ENCODE results near the gene GPR37. TPM values are rescaled to one million over a fixed set of nuclear protein-coding genes. Genes with fewer than 3 reads are reported as not detected.

The GPR37 gene
- total RNA-seq, 1 donor from 2014 or later: 1.6 TPM

GRCh38 chr7:124724507-124725192, 40.9 kb downstream of the GPR37 start:
- no peak for DNase-seq (ENCODE audit: low spot score)

GRCh38 chr7:124724079-124724478, 41.5 kb downstream of the GPR37 start:
- DNase-seq (ENCODE audit: low spot score): no peak

- no peak for DNase-seq (ENCODE audit: low spot score)
Measured at GRCh38 chr7:124723012-124723411, 42.6 kb downstream of the GPR37 start.

- no peak for DNase-seq (ENCODE audit: low spot score)
Measured at GRCh38 chr7:124722292-124722691, 43.3 kb downstream of the GPR37 start.

GRCh38 chr7:124720195-124720594, 45.4 kb downstream of the GPR37 start:
- no peak for DNase-seq (ENCODE audit: low spot score)

GRCh38 chr7:124718032-124718766, 47.4 kb downstream of the GPR37 start:
- no peak for DNase-seq (ENCODE audit: low spot score)

GRCh38 chr7:124716894-124717293, 48.7 kb downstream of the GPR37 start:
- no peak for DNase-seq (ENCODE audit: low spot score)

GRCh38 chr7:124713086-124713485, 52.5 kb downstream of the GPR37 start:
- no peak for DNase-seq (ENCODE audit: low spot score)

GRCh38 chr7:124712017-124712416, 53.6 kb downstream of the GPR37 start:
- no peak for DNase-seq (ENCODE audit: low spot score)

GRCh38 chr7:124702385-124702784, 63.2 kb downstream of the GPR37 start:
- no peak for DNase-seq (ENCODE audit: low spot score)

GRCh38 chr7:124701955-124702354, 63.6 kb downstream of the GPR37 start:
- DNase-seq (ENCODE audit: low spot score): no peak

GRCh38 chr7:124700655-124701054, 64.9 kb downstream of the GPR37 start:
- no peak for DNase-seq (ENCODE audit: low spot score)

GRCh38 chr7:124698964-124699363, 66.6 kb downstream of the GPR37 start:
- no peak for DNase-seq (ENCODE audit: low spot score)

- DNase-seq (ENCODE audit: low spot score): no peak
Measured at GRCh38 chr7:124697746-124698145, 67.8 kb downstream of the GPR37 start.

Other genes starting within 250 kb of the GPR37 start
- 30.9 TPM for gene POT1, start 164.0 kb upstream of the GPR37 start, total RNA-seq